HCT116 (cell line): ENCODE measurements around the gene TMEM98. TPM values are rescaled to one million over a fixed set of nuclear protein-coding genes. Genes with fewer than 3 reads are reported as not detected.

Experiments
- ATAC-seq: fragments of 200-7000 bp; cut with Tn5 transposase; 2 replicates; pipeline ENCODE4 v1.9.1; 2020; ENCODE audit warnings: mild to moderate bottlenecking, moderate library complexity
- Bru-seq: library from RNA; stranded (reverse); fragments of 400-500 nt; gene quantifications from one replicate; lab custom pipeline; 2021; lab: Mats Ljungman, UMichigan
- BruChase-seq, 2 experiments: library from RNA; stranded (reverse); fragments of 400-500 nt; gene quantifications; one replicate each; lab custom pipeline; 2021; lab: Mats Ljungman, UMichigan
- BruUV-seq: library from RNA; stranded (reverse); fragments of 400-500 nt; replicated peaks from 2 replicates; lab custom pipeline; 2021; lab: Mats Ljungman, UMichigan
- CTCF ChIA-PET: fragments of 300-600 bp; sonication (Branson Sonifier 250); formaldehyde crosslinking; loops from one replicate; lab custom pipeline; 2021; ENCODE audit warnings: antibody characterized with exemption; lab: Charles Lee
- POLR2A ChIA-PET: fragments of 300-600, 350-600 bp; sonication (Branson Sonifier 250); formaldehyde crosslinking; loops from one replicate; lab custom pipeline; 2021; ENCODE audit warnings: antibody characterized with exemption; lab: Charles Lee
- RAD21 ChIA-PET, 2 experiments: fragments of 300-600 bp; sonication (Branson Sonifier 250); formaldehyde crosslinking; loops; one replicate each; lab custom pipeline; 2023; ENCODE audit warnings: low total read pairs in 2 of 2; ENCODE audit not compliant: uncharacterized antibody in 2 of 2, unreplicated experiment in 2 of 2, low non-redundant PET in 1 of 2; lab: Charles Lee
- DNase-seq: peaks from one replicate; pipeline ENCODE4 v3.0.0-alpha.2; 2010; ENCODE audit warnings: low read depth, low spot score
- H2AFZ ChIP-seq: fragments of 200-600 bp; shearing (Covaris generic), sonication (generic); 2 replicates; pipeline ENCODE4 v1.6.1; 2017; ENCODE audit warnings: low read depth, mixed run types, mixed read lengths, antibody characterized with exemption, low read length; ENCODE audit not compliant: poor library complexity, severe bottlenecking
- H3K27ac ChIP-seq: 2 replicates; pipeline ENCODE4 v1.5.1; 2012; ENCODE audit warnings: low read depth, low read length
- H3K27me3 ChIP-seq: fragments of 200-600 bp; sonication (generic); 2 replicates; pipeline ENCODE4 v1.6.1; 2016; ENCODE audit warnings: mixed run types, low read length, mixed read lengths; ENCODE audit not compliant: insufficient read depth
- H3K36me3 ChIP-seq, 2 experiments: fragments of 200-500 bp in 1 of 2; fragments of 200-600 bp in 1 of 2; sonication (Bioruptor generic) in 1 of 2; sonication (generic) in 1 of 2; 2 replicates each; pipeline versions ENCODE4 v1.5.1 to v1.6.1; 2014 to 2016; ENCODE audit warnings: low read length in 2 of 2, inconsistent platforms in 1 of 2, mixed read lengths in 1 of 2, mixed run types in 1 of 2; ENCODE audit not compliant: insufficient read depth in 2 of 2, control insufficient read depth in 1 of 2
- H3K4me1 ChIP-seq, 2 experiments: fragments of 200-600 bp in 1 of 2; sonication (generic) in 1 of 2; 2 replicates each; pipeline versions ENCODE4 v1.5.1 to v1.6.1; 2012 to 2017; ENCODE audit warnings: low read length in 2 of 2, inconsistent platforms in 1 of 2, mild to moderate bottlenecking in 1 of 2, mixed read lengths in 1 of 2, mixed run types in 1 of 2, moderate library complexity in 1 of 2; ENCODE audit not compliant: insufficient read depth in 2 of 2, control insufficient read depth in 1 of 2
- H3K4me2 ChIP-seq: fragments of 200-600 bp; sonication (generic); 2 replicates; pipeline ENCODE4 v1.6.1; 2017; ENCODE audit warnings: mixed run types, low read length, mixed read lengths
- H3K4me3 ChIP-seq, 2 experiments: fragments of 200-600 bp in 1 of 2; sonication (generic) in 1 of 2; replicated peaks in 1 of 2; 2 replicates each; pipeline ENCODE4 v1.5.1; 2011 to 2016; ENCODE audit warnings: low read length in 2 of 2, control low read depth in 1 of 2, low read depth in 1 of 2, mild to moderate bottlenecking in 1 of 2, mixed read lengths in 1 of 2, mixed run types in 1 of 2
- H3K79me2 ChIP-seq: fragments of 200-600 bp; sonication (generic); 2 replicates; pipeline ENCODE4 v1.6.1; 2017; ENCODE audit warnings: mild to moderate bottlenecking, mixed run types, low read length, moderate library complexity, mixed read lengths; ENCODE audit not compliant: insufficient read depth
- H3K9ac ChIP-seq: fragments of 200-600 bp; sonication (generic); 2 replicates; pipeline ENCODE4 v1.6.1; 2016; ENCODE audit warnings: low read length, mixed read lengths
- H3K9me2 ChIP-seq: fragments of 200-600 bp; sonication (generic), shearing (Covaris generic); 2 replicates; pipeline ENCODE4 v1.6.1; 2017; ENCODE audit warnings: mixed run types, mild to moderate bottlenecking, moderate library complexity; ENCODE audit not compliant: insufficient read depth
- H3K9me3 ChIP-seq, 2 experiments: fragments of 200-500 bp in 1 of 2; fragments of 200-600 bp in 1 of 2; sonication (Bioruptor generic) in 1 of 2; sonication (generic) in 1 of 2; 2 replicates each; pipeline ENCODE4 v1.6.1; 2014 to 2017; ENCODE audit warnings: low read length in 2 of 2, mixed read lengths in 2 of 2, inconsistent platforms in 1 of 2, low read depth in 1 of 2, mild to moderate bottlenecking in 1 of 2, mixed run types in 1 of 2, moderate library complexity in 1 of 2; ENCODE audit not compliant: control insufficient read depth in 1 of 2, insufficient read depth in 1 of 2
- H4K20me1 ChIP-seq: fragments of 200-600 bp; sonication (generic), shearing (Covaris generic); 2 replicates; pipeline ENCODE4 v1.6.1; 2017; ENCODE audit warnings: mixed run types, mild to moderate bottlenecking, moderate library complexity; ENCODE audit not compliant: insufficient read depth
- EGR1 ChIP-seq: IDR thresholded peaks from 2 replicates; pipeline ENCODE4 v1.6.1; 2012; ENCODE audit warnings: low read depth
- FOSL1 ChIP-seq: IDR thresholded peaks from 2 replicates; pipeline ENCODE4 v1.6.1; 2012; ENCODE audit warnings: low read depth
- POLR2A ChIP-seq: IDR thresholded peaks from 2 replicates; pipeline ENCODE4 v1.7.0; 2011; ENCODE audit warnings: borderline replicate concordance; ENCODE audit not compliant: insufficient read depth, insufficient read length; ENCODE audit errors: extremely low read depth
- POLR2AphosphoS5 ChIP-seq: IDR thresholded peaks from 2 replicates; pipeline ENCODE4 v1.6.1; 2011; ENCODE audit warnings: mild to moderate bottlenecking, low read depth, low read length, moderate library complexity
- RAD21 ChIP-seq: IDR thresholded peaks from 2 replicates; pipeline ENCODE4 v1.6.1; 2012; ENCODE audit warnings: low read depth, mild to moderate bottlenecking
- SRF ChIP-seq: IDR thresholded peaks from 2 replicates; pipeline ENCODE4 v1.6.1; 2012; ENCODE audit warnings: low read depth
- TCF7L2 ChIP-seq: IDR thresholded peaks from 2 replicates; pipeline ENCODE4 v1.7.0; 2011; ENCODE audit warnings: borderline replicate concordance, inconsistent platforms; ENCODE audit not compliant: insufficient read depth, insufficient read length; ENCODE audit errors: extremely low read depth
- ZBTB33 ChIP-seq: IDR thresholded peaks from 2 replicates; pipeline ENCODE4 v1.6.1; 2011; ENCODE audit warnings: mild to moderate bottlenecking, low read length, moderate library complexity; ENCODE audit not compliant: insufficient replicate concordance; ENCODE audit errors: extremely low read depth
- ZFX ChIP-seq: fragments of 450-650 bp; IDR thresholded peaks from 2 replicates; pipeline ENCODE4 v1.6.1; 2017
- intact Hi-C: fragments of 100-400 bp; cut with micrococcal nuclease; formaldehyde crosslinking; loops from 2 replicates; pipeline ENCODE4 v1.10.0; 2022
- long read RNA-seq: library from polyadenylated mRNA; unstranded; transcript quantifications from one replicate; pipeline ENCODE4 v2.0.0, GENCODE V29; 2021; ENCODE audit not compliant: unreplicated experiment
- polyA plus RNA-seq: library from polyadenylated mRNA; unstranded; fragments of >200 nt; gene quantifications from 2 replicates; pipeline ENCODE4 v1.2.1, GENCODE V29; 2012; ENCODE audit warnings: missing spikeins
- total RNA-seq: library from RNA; stranded (reverse); gene quantifications from one replicate; pipeline ENCODE4 v1.2.1, GENCODE V29; 2021; ENCODE audit not compliant: unreplicated experiment
- TF ChIP-seq, protein P1 (sequence below): IDR thresholded peaks from 2 replicates; pipeline ENCODE4 v1.6.1; 2012; ENCODE audit warnings: low read depth
- TF ChIP-seq, protein P2 (sequence below): IDR thresholded peaks from 2 replicates; pipeline ENCODE4 v1.6.1; 2012

Gene TMEM98
- 29.3 TPM for total RNA-seq
- polyA plus RNA-seq = 33.3 and 37.3 TPM in 2 replicates
- percentile 53 among the genes with signal in this experiment for Bru-seq, nascent RNA
- percentile 60 among the genes with signal in this experiment for BruChase-seq, experiment 1, labeled RNA remaining after a 6-hour chase
- percentile 53 among the genes with signal in this experiment for BruChase-seq, experiment 2, labeled RNA remaining after a 2-hour chase
- long read RNA-seq, full-length matches to known transcripts = 30 of 46 reads
- long read RNA-seq, partial matches to known transcripts = 3 of 46 reads
- long read RNA-seq, other reads (novel, unspliced or antisense) = 13 of 46 reads

DNA sequence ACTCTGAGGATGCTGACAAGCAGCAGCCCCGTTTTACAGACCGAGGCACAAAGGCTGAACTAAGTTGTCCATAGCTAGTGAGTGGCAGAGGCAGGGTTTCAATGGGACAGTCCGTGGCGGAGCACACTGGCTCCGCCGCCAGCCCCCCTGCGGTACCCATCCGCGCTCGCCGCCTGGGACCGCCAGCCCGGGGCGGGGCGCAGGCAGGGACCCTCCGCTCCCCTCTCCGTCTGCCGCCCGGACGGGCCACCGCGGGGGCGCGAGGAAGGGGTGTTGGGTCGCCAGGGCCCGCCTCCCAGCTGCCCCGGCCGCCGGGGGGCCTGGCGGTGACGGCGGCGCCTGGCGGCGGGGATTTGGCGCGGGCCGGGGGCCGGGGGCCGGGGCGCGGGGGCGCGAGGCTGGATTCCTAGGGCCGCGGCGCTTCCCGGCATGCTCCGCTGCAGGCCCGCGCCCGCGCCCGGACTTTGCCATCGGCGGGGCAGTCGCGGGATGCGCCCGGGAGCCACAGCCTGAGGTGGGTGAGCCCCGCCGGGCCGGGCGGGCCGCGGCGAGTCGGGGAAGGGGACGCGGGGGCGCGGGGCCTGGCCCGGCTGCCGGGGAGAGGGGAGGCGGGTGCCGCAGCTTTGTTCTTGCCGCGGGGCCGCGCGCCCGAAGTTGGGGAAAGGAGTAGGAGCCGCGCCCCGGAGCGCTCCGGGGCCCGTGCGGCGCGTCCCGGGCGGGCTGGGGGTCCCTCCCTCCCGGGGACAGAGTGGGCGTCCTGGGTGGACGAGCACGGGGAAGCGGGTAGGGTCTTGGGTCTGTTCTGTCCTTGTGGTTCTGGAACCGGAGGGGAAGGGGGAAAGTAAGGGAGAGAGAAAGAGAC lies at the start of gene TMEM98:
Gene TMEM98 (plus strand): TSS at position 430 of the 862 bp plus-strand sequence. CDS start 3,376 bp downstream, outside the sequence.
- ATAC-seq = peak; percentile 82
- no TSS peak for BruUV-seq
- Histone ChIP-seq H3K4me1 (peaks cover 6 to 18% of the 10 kb centered on the region in 2 experiments), H3K27ac (peak within 1 kb of the TSS; percentile 27; the same call in 1 of the 2 replicates), H3K36me3 (no peaks in the 10 kb centered on the region), H3K79me2 (no peaks in the 10 kb centered on the region), H3K9ac (peak within 1 kb of the TSS; percentile 69), H3K4me2 (peak within 1 kb of the TSS; percentile 88), H2AFZ (peak within 1 kb of the TSS; percentile 93), H3K9me2 (no peaks in the 10 kb centered on the region), H3K4me3 (peak within 1 kb of the TSS; percentile 40 to 69), H3K9me3 (no peaks in the 10 kb centered on the region), H4K20me1 (no peaks in the 10 kb centered on the region), H3K27me3 (no peaks in the 10 kb centered on the region)
- ChIA-PET POLR2A (no interaction called here), CTCF (interaction anchor here (1.0 to 1.8 kb wide), 2 partner anchors 9 to 51 kb away, joined by 3 to 6 read pairs; partner anchors contain the start of gene MYO1D), RAD21 (no interaction called here)
- no peak for DNase-seq
- intact Hi-C loops = no loop called here
- TF ChIP-seq ZFX = peak; percentile 88
- no peak for TF ChIP-seq SRF
- no peak for TF ChIP-seq POLR2A
- peak; percentile 63 for TF ChIP-seq TCF7L2
- TF ChIP-seq POLR2AphosphoS5 = 0 out of 2 replicates have a peak, but pooled peaks have one; percentile 31
- TF ChIP-seq RAD21 = no peak
- TF ChIP-seq FOSL1 = no peak
- TF ChIP-seq, protein P1, sequence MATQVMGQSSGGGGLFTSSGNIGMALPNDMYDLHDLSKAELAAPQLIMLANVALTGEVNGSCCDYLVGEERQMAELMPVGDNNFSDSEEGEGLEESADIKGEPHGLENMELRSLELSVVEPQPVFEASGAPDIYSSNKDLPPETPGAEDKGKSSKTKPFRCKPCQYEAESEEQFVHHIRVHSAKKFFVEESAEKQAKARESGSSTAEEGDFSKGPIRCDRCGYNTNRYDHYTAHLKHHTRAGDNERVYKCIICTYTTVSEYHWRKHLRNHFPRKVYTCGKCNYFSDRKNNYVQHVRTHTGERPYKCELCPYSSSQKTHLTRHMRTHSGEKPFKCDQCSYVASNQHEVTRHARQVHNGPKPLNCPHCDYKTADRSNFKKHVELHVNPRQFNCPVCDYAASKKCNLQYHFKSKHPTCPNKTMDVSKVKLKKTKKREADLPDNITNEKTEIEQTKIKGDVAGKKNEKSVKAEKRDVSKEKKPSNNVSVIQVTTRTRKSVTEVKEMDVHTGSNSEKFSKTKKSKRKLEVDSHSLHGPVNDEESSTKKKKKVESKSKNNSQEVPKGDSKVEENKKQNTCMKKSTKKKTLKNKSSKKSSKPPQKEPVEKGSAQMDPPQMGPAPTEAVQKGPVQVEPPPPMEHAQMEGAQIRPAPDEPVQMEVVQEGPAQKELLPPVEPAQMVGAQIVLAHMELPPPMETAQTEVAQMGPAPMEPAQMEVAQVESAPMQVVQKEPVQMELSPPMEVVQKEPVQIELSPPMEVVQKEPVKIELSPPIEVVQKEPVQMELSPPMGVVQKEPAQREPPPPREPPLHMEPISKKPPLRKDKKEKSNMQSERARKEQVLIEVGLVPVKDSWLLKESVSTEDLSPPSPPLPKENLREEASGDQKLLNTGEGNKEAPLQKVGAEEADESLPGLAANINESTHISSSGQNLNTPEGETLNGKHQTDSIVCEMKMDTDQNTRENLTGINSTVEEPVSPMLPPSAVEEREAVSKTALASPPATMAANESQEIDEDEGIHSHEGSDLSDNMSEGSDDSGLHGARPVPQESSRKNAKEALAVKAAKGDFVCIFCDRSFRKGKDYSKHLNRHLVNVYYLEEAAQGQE = no peak
- TF ChIP-seq EGR1 = no peak
- TF ChIP-seq, protein P2, sequence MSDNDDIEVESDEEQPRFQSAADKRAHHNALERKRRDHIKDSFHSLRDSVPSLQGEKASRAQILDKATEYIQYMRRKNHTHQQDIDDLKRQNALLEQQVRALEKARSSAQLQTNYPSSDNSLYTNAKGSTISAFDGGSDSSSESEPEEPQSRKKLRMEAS = no peak
- no peak for TF ChIP-seq ZBTB33
